Nephron (organoid): ENCODE data around the gene SPATS2.

Source experiments
- H3K27ac Mint-ChIP-seq, 3 experiments: 2 replicates each; pipeline ENCODE4 v1.8.0; 2020; ENCODE audit warnings: mixed read lengths in 3 of 3, mild to moderate bottlenecking in 2 of 3, moderate library complexity in 1 of 3
- H3K27me3 Mint-ChIP-seq: 2 replicates; pipeline ENCODE4 v1.8.0; 2021; ENCODE audit warnings: low read depth, mild to moderate bottlenecking, moderate library complexity, mixed read lengths
- H3K36me3 Mint-ChIP-seq: 2 replicates; pipeline ENCODE4 v1.8.0; 2020; ENCODE audit warnings: low read depth, mixed read lengths
- H3K4me1 Mint-ChIP-seq: 2 replicates; pipeline ENCODE4 v1.8.0; 2020; ENCODE audit warnings: mixed read lengths
- H3K4me3 Mint-ChIP-seq, 3 experiments: 2 replicates each; pipeline ENCODE4 v1.8.0; 2020; ENCODE audit warnings: mild to moderate bottlenecking in 3 of 3, mixed read lengths in 3 of 3, moderate library complexity in 2 of 3
- H3K9me3 Mint-ChIP-seq: 2 replicates; pipeline ENCODE4 v1.8.0; 2020; ENCODE audit warnings: mixed read lengths
- TF ChIP-seq, protein P1 (sequence below), 3 experiments: fragments of 200-600 bp; sonication (generic); IDR thresholded peaks; one replicate each; pipeline ENCODE4 v1.5.0; 2021; ENCODE audit warnings: antibody characterized with exemption in 3 of 3; ENCODE audit not compliant: unreplicated experiment in 3 of 3

The SPATS2 gene

DNA sequence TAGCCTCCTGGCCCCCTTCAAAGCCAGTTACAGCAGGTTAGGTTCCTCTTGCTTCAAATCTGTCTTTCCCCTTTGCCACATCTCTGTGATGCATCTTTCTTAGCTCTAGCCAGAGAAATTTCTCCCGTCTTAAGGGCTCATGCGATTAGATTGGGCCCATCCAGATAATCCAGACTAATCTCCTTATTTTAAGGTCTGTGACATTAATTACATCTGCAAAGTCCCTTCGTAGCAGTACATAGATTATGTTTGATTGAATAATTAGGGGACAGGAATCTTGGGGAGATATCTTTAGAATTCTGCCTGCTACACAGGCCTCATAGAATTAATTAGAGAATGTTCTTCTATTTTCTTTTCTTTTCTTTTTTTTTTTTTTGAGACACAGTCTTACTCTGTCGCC, 79.3 kb downstream of the SPATS2 start:
- Mint-ChIP-seq H3K9me3 (peaks cover 17% of the 10 kb centered on the region), H3K4me1 (no peaks in the 10 kb centered on the region), H3K27ac (no peak overlapping the region), H3K27me3 (no peaks in the 10 kb centered on the region), H3K4me3 (no peak overlapping the region), H3K36me3 (peaks cover 51% of the 10 kb centered on the region)
- TF ChIP-seq, protein P1, sequence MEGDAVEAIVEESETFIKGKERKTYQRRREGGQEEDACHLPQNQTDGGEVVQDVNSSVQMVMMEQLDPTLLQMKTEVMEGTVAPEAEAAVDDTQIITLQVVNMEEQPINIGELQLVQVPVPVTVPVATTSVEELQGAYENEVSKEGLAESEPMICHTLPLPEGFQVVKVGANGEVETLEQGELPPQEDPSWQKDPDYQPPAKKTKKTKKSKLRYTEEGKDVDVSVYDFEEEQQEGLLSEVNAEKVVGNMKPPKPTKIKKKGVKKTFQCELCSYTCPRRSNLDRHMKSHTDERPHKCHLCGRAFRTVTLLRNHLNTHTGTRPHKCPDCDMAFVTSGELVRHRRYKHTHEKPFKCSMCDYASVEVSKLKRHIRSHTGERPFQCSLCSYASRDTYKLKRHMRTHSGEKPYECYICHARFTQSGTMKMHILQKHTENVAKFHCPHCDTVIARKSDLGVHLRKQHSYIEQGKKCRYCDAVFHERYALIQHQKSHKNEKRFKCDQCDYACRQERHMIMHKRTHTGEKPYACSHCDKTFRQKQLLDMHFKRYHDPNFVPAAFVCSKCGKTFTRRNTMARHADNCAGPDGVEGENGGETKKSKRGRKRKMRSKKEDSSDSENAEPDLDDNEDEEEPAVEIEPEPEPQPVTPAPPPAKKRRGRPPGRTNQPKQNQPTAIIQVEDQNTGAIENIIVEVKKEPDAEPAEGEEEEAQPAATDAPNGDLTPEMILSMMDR (IDR thresholded peaks at IDR 0.05; ENCODE audit: unreplicated experiment in 3 of 3) = no peak

DNA sequence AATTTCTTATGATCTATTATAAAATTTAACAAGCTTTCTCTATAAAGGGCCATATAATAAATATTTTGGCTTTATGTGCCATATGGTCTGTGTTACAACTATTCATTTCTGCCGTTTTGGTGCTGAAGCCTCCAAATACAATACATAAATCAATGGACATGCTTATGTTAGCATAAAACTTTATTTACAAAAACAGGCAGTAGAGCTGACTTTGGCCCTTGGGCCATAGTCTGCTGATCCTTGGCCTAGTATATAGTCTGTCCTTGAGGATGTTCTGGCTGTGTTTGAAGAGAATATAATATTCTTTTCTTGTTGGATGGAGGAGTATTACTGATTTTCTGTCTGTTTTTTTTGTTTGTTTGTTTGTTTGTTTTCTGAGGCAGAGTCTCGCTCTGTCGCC, 81.6 kb downstream of the SPATS2 start:
- no peaks in the 10 kb centered on the region for H3K4me1 Mint-ChIP-seq
- peaks cover 17% of the 10 kb centered on the region for H3K9me3 Mint-ChIP-seq
- H3K36me3 Mint-ChIP-seq = peaks cover 52% of the 10 kb centered on the region
- no peak overlapping the region for H3K4me3 Mint-ChIP-seq
- H3K27me3 Mint-ChIP-seq = no peaks in the 10 kb centered on the region
- TF ChIP-seq, protein P1 (IDR thresholded peaks at IDR 0.05; ENCODE audit: unreplicated experiment in 3 of 3) = no peak
- H3K27ac Mint-ChIP-seq = no peak overlapping the region

DNA sequence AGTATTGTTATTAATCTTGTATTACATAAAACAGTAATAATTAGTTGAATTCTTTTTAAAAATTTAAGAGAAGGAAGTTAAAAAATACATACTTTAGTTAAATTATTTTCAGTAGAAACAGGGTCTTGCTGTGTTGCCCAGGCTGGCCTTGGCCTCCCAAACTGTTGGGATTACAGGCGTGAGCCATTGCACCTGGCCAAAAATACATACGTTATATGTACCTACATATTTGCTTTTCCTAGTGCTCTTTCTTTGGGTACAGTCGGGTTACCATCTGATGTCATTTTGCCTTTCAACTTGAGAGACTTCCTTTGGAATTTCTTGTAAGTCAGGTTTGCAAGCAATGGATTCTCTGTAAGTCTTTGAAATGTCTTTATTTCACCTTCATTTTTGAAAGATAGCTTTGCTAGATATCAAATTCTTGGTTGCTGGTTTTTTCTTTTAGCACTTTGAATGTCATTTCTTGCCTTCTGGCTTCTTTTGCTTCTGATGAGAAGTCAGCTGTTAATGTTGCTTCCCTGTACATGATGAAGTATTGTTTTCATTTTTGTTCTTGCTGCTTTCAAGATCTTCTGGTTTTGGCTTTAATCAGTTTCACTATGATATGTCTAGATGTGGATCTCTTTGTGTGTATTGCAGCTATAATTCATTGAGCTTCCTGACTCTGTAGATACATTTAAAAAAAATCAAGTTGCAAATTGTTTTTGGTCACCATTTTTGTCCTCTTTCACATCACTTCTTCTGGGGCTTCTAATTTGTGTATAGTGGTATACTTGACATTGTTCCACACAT, 84.4 kb downstream of the SPATS2 start:
- Mint-ChIP-seq H3K27me3 (no peaks in the 10 kb centered on the region), H3K36me3 (peaks cover 52% of the 10 kb centered on the region), H3K9me3 (peaks cover 11% of the 10 kb centered on the region), H3K4me1 (no peaks in the 10 kb centered on the region), H3K4me3 (no peak overlapping the region), H3K27ac (peak overlapping the region in 2 of 3 experiments; percentile 7 to 43)
- TF ChIP-seq, protein P1 (IDR thresholded peaks at IDR 0.05; ENCODE audit: unreplicated experiment in 3 of 3) = no peak

DNA sequence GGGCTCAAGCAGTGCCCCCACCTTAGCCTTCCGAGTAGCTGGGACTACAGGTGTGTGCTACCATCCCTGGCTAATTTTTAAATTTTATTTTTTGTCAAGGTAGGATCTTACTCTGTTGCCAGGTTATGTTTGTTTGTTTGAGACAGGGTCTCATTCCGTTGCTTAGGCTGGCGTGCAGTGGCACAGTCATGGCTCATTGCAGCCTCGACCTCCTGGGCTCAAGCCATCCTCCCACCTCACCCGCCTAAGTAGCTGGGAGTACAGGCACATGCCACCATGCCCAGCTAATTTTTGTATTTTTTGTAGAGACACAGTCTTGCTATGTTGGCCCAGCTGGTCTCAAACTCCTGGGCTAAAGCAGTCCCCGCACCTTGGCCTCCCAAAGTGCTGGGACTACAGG, 88.2 kb downstream of the SPATS2 start:
- peaks cover 4% of the 10 kb centered on the region for H3K4me1 Mint-ChIP-seq
- TF ChIP-seq, protein P1 (IDR thresholded peaks at IDR 0.05; ENCODE audit: unreplicated experiment in 3 of 3) = no peak
- H3K27ac Mint-ChIP-seq = no peak overlapping the region
- H3K27me3 Mint-ChIP-seq = no peaks in the 10 kb centered on the region
- no peak overlapping the region for H3K4me3 Mint-ChIP-seq
- H3K36me3 Mint-ChIP-seq = peaks cover 36% of the 10 kb centered on the region
- H3K9me3 Mint-ChIP-seq = no peaks in the 10 kb centered on the region

DNA sequence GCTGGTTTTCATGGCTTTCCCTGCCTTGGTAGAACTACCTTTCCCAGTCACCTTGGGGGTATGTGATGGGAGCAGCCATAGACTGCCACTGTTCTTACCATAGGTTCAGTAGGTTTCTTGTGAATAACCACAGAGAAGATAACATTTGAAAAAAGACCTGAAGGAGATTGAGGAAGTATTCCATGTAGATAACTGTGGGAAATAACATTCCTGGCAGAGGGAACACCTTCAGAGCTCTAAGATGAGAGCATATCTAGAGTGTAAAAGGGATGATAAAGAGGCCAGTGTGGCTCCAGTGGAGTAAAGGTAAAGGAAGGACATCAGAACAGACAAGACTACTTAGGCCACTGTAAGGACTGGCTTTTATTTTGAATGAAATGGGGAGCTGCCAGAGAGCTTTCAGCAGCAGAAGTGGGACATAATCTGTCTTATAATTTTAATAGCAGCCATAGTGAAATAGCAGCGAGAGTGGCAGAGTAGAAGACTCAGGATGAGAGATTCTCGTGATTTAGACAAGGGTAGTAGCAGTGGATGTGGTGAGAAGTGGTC, 88.9 kb downstream of the SPATS2 start:
- Mint-ChIP-seq H3K36me3 (peaks cover 38% of the 10 kb centered on the region), H3K27me3 (no peaks in the 10 kb centered on the region), H3K4me1 (peaks cover 11% of the 10 kb centered on the region), H3K27ac (no peak overlapping the region), H3K4me3 (no peak overlapping the region), H3K9me3 (no peaks in the 10 kb centered on the region)
- TF ChIP-seq, protein P1 (IDR thresholded peaks at IDR 0.05; ENCODE audit: unreplicated experiment in 3 of 3) = no peak

DNA sequence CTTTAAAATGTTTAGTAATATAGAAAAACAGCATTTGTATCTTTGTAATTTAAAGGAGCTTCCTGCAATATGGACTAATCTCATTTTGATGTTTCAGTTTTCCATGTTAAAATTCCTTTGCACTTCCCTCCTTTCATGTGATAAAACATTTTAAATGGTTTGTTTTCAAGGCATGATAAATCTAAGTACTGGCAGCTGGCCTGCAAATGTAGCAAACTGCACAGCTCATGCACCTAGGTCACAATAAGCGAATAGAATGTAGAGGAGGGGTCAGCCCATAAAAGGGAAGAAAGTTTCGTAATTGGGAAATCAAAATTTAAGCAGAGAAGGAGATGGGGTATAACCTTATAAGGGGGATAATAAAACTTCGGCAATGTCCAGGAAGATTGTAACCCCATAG, 91.6 kb downstream of the SPATS2 start:
- Mint-ChIP-seq H3K36me3 (peaks cover 32% of the 10 kb centered on the region), H3K4me1 (peaks cover 14% of the 10 kb centered on the region), H3K9me3 (no peaks in the 10 kb centered on the region), H3K27ac (peak overlapping the region in 1 of 3 experiments; percentile 47), H3K4me3 (no peak overlapping the region), H3K27me3 (no peaks in the 10 kb centered on the region)
- TF ChIP-seq, protein P1 (IDR thresholded peaks at IDR 0.05; ENCODE audit: unreplicated experiment in 3 of 3) = no peak
